GM19099 (cell line): Measurements from ENCODE around the gene POU3F4.

Source experiments
- POLR2A ChIP-seq: IDR thresholded peaks from 3 replicates; pipeline ENCODE4 v1.6.1; 2011; ENCODE audit warnings: low read depth; ENCODE audit not compliant: insufficient read length; ENCODE audit errors: extremely low read depth

The POU3F4 gene

GRCh38 chrX:83508006-83508405 is at the start of gene POU3F4:
Gene POU3F4, plus strand, starts transcription at chrX:83508290. Its CDS starts 35 bp downstream, at chrX:83508325.
- no peak for TF ChIP-seq POLR2A

- no peak for TF ChIP-seq POLR2A
Observed at GRCh38 chrX:83469551-83469950, 38.5 kb upstream of the POU3F4 start.

- TF ChIP-seq POLR2A = no peak
Observed at GRCh38 chrX:83495898-83496297, 12.2 kb upstream of the POU3F4 start.

- TF ChIP-seq POLR2A = no peak
Observed at GRCh38 chrX:83501003-83501402, 7.1 kb upstream of the POU3F4 start.

DNA sequence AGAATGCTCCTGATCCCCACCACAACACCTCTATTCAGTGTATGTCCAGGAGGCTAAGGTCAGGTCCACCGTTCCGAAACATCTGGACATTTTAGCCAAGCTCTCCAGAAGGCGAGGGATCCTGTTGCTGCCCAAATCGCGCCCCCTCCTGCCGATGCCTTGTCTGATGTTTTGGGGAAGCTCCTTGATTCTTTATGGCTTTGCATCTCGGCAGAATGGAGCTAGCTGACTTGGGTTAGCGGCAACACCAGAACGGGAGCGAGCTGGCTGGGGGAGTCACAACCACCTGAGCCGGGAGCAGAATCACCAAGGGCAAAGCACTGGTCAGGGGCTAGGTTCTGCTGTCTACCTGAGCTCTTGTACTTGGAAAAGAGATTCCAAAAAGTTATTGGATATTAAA is 6.6 kb upstream of the POU3F4 start:
- TF ChIP-seq POLR2A = no peak

- no peak for TF ChIP-seq POLR2A
Observed at GRCh38 chrX:83504721-83505479, 3.2 kb upstream of the POU3F4 start.

DNA sequence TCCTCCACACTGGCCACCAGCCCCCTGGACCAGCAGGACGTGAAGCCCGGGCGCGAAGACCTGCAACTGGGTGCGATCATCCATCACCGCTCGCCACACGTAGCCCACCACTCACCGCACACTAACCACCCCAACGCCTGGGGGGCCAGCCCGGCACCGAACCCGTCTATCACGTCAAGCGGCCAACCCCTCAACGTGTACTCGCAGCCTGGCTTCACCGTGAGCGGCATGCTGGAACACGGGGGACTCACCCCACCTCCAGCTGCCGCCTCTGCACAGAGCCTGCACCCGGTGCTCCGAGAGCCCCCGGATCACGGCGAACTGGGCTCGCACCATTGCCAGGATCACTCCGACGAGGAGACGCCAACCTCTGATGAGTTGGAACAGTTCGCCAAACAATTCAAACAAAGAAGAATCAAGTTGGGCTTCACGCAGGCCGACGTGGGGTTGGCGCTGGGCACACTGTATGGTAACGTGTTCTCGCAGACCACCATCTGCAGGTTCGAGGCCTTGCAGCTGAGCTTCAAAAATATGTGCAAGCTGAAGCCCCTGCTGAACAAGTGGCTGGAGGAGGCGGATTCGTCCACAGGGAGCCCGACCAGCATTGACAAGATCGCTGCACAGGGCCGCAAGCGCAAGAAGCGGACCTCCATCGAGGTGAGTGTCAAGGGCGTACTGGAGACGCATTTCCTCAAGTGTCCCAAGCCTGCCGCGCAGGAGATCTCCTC is 600 bp downstream of the POU3F4 start:
- no peak for TF ChIP-seq POLR2A

GRCh38 chrX:83509254-83509801 is 1.2 kb downstream of the POU3F4 start:
- no peak for TF ChIP-seq POLR2A

GRCh38 chrX:83510510-83511062 is 2.5 kb downstream of the POU3F4 start:
- TF ChIP-seq POLR2A = no peak

DNA sequence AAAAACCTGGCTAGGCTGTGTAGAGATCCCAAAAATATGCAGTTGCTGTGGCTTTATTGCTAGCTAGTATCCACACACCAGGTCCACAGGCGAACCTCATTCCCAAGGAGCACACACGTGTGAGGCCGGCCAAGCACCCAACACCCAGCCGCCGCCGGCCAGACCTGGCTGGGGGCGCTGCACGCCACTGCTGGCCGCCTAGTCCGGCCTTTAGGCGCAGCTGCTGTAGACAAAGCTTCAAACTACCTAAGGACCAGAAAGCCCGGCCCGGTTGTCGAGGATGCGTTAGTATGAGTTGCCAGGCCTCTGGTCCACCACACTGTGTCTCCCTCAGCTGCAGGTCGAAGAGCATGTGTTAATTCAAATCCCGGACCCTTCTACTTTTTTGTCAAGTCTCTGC is 3.1 kb downstream of the POU3F4 start:
- no peak for TF ChIP-seq POLR2A

- TF ChIP-seq POLR2A = no peak
Observed at GRCh38 chrX:83512111-83512510, 4.0 kb downstream of the POU3F4 start.

DNA sequence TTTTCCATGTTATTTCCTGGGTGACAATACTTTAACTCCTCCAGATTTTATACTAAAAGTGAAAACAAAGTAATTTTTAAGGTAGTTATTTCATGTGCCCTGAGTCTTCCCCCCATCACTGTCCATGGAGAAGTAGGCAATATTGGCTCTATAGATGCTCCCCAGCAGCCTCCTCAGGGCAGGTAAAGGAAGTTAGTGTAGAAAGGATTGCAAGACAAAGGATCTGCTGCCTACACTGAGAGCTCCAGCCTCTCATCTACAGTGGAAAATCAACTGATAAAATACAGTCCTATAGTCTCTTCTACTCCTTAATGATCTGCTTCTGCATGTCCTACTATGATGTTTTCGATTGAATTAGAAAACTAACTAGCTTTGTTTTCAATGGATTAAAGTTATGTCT is 8.5 kb downstream of the POU3F4 start:
- TF ChIP-seq POLR2A = no peak

DNA sequence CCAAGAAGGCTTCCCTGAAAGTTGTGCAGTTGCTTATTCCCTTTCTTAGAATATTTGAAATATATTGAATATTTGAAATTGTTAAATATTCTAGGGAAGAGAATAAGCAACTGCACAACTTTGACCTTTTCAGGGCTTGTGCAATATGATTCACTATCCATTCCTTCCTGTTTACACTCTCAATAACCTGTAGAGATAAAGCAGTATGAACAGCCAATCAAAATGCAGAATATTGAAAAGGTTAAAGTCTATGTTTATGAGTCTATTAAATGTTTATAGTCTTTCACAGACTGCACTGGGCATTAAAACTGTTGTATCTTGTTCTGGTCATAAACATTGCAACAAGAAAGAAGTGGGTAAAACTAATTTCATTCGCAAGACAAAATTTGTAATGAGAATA is 13.8 kb downstream of the POU3F4 start:
- TF ChIP-seq POLR2A = no peak

- TF ChIP-seq POLR2A = no peak
Observed at GRCh38 chrX:83529950-83530349, 21.9 kb downstream of the POU3F4 start.

DNA sequence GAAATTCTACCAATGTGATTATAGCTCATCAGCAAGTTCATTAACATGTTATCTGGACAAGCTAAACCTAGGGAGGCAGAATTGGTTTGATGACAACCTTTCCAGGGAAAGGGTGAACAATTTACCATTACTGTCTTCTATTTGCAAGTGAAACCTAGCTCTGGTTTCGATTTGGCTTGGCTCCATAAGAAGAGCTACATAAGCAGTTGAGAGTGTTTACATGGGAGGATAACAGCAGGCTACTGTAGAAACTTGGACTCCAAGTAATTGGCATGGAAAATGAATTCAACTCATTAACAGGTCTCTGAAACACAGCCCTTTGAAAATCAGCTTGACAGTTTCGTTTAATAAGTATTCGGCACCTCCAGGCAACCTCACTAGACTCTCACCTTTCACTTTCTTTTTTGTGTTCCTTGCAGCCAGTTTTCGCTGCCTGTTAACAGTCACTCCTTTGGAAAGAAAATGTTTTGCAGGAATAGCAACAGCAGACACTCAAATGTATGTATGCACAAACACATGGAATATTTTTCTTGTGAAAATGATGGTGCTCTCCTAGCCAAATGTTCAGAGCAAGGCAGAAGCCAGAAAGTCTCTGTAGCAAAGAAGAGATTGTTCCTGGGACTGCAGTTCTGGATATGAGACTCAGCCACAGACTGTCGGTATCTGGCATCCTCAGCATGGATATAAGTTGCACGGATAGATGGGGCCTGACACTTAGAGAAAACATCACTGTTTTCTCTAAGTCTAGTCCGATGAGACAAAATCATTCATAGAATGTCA is 27.5 kb downstream of the POU3F4 start:
- TF ChIP-seq POLR2A = no peak
